GM12891 (cell line): ENCODE data around the gene POU6F2.

ENCODE experiments used
- DNase-seq: peaks from one replicate; pipeline ENCODE4 v3.0.0; 2011; ENCODE audit warnings: low spot score; ENCODE audit not compliant: insufficient read length
- FAIRE-seq: peaks from 2 replicates; lab custom pipeline; 2011; peaks lifted over from hg19 to GRCh38; lab: Jason Lieb, UNC
- PAX5 ChIP-seq: IDR thresholded peaks from 2 replicates; pipeline ENCODE4 v1.6.1; 2011; ENCODE audit warnings: low read length, moderate library complexity, mild to moderate bottlenecking; ENCODE audit not compliant: insufficient read depth, severe bottlenecking
- POLR2A ChIP-seq: IDR thresholded peaks from 2 replicates; pipeline ENCODE4 v1.6.1; 2011; ENCODE audit warnings: low read depth, low read length, control low read depth
- POLR2AphosphoS5 ChIP-seq: IDR thresholded peaks from 2 replicates; pipeline ENCODE4 v1.6.1; 2011; ENCODE audit warnings: low read depth, low read length, control low read depth
- POU2F2 ChIP-seq: IDR thresholded peaks from 2 replicates; pipeline ENCODE4 v1.6.1; 2011; ENCODE audit warnings: low read depth, mild to moderate bottlenecking, control low read depth, low read length, moderate library complexity
- SPI1 ChIP-seq: IDR thresholded peaks from 2 replicates; pipeline ENCODE4 v1.6.1; 2011; ENCODE audit warnings: low read depth, low read length, control low read depth
- TAF1 ChIP-seq: IDR thresholded peaks from 2 replicates; pipeline ENCODE4 v1.6.1; 2011; ENCODE audit warnings: low read depth, low read length, control low read depth

POU6F2 gene

DNA sequence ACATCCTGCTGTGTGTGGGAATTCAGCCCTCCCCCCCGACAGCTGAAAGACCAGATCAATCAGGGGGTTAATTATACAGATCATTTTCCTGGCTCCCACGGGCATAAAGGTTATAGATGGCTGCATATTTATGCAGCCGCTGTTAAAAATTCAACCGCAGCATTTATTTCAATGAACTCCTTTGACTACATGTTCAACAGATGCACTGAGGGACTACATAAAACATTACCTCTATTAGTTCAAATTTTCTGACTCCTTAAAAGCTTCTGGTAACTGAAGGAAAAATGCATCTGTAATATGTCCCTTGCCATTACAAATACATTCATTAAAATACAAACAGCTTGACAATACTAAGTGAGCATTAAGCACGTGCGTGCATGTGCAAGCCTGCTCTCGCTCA lies 538.8 kb downstream of the POU6F2 start:
- no peak for FAIRE-seq
- no peak for DNase-seq
- no peak for TF ChIP-seq PAX5
- no peak for TF ChIP-seq POU2F2
- no peak for TF ChIP-seq SPI1
- no peak for TF ChIP-seq POLR2AphosphoS5
- TF ChIP-seq POLR2A: no peak
- no peak for TF ChIP-seq TAF1

DNA sequence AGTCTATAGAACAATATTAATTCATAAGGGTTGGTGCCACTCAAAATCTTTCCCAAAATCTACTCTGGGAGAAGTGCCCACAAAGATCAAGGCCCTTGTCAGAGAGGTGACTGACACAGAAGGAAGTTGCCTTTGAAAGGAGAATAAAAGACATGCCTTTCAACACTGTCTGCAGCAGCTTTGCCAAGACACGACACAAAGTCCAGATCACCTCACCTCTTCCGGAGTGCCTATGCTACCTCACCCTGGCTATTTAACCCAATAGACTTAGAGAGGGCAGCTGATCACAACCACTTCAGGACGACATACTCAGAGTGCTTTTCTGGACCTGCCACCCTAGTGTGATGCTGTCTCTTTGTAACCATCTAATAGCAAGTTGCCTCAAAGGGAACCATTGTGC lies 539.5 kb downstream of the POU6F2 start:
- FAIRE-seq: no peak
- no peak for DNase-seq
- TF ChIP-seq POLR2AphosphoS5 (no peak), PAX5 (no peak), TAF1 (no peak), SPI1 (no peak), POLR2A (no peak), POU2F2 (no peak)
